HG03175 (cell line): ENCODE results near the gene FKBP2.

ENCODE experiments used
- ATAC-seq: cut with Tn5 transposase; IDR thresholded peaks from one replicate; pipeline ENCODE4 v1.9.1; 2021; ENCODE audit warnings: mild to moderate bottlenecking, moderate library complexity; ENCODE audit not compliant: unreplicated experiment

The FKBP2 gene

DNA sequence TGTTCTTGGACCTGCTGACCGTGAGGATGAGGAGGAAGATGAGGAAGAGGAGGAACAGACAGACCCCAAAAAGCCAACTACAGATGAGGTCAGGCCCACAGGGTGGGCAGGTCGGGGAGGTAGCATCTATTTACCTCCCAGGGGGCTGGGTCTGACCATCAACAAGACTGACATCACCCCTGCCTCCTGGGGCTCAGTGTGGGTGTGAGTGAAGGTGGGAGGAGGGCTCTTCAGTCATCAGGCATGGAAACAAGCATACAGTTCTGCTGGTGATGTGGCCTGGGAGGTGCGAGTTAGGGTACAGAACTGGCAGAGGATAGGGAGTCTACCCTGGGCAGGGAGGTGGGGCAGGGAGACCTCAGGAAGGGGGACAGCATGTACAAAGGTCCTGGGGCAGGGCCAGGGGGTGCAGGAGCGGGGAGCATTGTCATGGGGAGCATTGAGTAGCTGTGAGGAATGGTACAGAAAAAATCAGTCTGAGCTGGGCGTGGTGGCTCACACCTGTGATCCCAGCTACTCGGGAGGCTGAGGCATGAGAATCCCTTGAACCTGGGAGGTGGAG lies 19.3 kb downstream of the FKBP2 start:
- no peak for ATAC-seq

DNA sequence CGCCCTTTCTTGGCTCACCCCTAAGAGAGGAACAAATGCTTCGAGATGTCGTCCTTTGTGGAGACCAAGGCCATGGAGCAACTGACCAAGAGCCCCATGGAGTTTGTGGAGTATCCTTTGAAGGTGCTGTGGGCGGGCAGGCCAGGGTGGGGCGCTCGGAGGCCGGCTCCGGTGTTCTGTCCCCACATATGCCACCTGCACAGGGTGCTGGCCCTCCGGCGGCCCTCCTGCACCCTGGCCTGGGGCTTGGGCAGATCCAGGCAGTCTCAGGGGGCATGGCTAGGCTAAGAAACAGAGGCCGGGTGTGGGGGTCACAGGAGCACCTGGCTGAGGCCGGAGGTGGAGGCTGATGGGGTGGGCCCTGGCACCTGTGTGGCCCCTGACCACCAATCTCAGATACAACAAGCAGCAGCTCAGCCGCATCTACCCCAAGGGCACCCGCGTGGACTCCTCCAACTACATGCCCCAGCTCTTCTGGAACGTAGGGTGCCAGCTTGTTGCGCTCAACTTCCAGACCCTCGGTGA lies 20.7 kb downstream of the FKBP2 start:
- ATAC-seq = no peak

DNA sequence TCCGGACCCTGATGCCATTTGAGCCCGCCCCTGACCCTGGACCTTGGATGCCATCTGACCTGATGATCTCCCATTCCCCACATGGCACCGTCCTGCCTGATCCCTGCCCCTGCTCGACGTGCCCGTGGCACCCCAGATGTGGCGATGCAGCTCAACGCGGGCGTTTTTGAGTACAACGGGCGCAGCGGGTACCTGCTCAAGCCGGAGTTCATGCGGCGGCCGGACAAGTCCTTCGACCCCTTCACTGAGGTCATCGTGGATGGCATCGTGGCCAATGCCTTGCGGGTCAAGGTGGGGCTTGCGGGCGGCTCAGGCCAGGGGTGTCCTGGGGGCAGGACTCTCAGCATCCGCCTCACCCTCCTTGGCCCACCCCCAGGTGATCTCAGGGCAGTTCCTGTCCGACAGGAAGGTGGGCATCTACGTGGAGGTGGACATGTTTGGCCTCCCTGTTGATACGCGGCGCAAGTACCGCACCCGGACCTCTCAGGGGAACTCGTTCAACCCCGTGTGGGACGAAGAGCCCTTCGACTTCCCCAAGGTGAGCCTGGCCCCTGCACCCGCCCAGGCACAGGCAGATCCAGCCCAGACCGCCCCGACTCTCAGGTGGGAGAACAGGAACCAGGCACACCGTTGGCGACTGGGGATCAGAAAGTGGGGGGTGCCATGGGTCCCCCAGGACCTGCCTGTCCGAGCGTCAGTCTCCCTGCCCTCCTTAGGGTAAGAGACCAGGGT lies 21.5 kb downstream of the FKBP2 start:
- no peak for ATAC-seq

DNA sequence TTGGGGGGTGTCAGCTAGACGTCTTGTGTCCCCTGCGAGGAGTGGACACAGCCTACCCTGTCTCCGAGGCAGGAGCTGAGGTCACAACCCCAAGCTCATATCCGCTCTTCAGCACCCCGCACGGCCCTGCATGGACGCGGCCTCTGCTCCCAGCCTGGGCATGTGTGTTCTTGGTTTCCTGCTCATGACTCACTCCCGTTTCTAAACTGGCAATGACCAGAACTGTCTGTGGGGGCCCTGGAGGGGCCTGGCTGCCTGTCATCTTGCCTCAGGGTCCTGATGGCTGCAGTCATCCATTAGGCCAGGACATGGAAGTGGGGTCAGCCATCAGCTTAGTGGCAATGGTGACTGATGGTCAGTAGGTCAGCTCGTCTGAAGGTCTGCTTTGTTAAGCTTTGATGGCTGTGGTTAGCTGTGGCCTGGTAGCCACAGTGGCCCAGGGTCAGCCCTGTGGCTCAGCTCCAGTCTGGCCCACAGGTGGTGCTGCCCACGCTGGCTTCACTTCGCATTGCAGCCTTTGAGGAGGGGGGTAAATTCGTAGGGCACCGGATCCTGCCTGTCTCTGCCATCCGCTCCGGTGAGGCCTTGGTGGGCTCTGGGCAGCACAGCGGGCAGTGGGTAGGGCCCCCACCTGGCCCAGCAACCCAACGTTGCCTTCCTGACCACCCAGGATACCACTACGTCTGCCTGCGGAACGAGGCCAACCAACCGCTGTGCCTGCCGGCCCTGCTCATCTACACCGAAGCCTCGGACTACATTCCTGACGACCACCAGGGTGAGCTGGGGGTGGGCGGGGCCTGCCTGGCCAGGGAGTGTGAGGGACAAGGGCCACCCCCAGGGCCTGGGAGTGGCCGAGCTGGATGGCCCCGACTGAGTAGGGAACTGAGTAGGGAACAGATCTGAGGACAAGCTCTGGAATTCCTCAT lies 22.4 kb downstream of the FKBP2 start:
- ATAC-seq = no peak

DNA sequence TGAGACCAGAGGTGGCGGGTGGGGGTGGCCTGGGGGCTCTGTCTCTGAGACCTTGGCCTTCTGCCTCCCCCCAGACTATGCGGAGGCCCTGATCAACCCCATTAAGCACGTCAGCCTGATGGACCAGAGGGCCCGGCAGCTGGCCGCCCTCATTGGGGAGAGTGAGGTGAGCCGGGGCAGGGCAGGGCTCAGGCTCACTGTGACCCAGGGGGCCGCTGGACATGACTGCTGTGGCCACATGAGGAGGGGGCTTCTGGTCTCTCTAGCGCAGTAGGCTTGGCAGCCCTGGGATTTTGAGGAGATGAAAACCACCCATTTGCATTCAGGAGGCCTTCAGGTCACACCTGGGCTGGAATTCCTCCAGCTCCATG lies 23.0 kb downstream of the FKBP2 start:
- ATAC-seq = no peak

DNA sequence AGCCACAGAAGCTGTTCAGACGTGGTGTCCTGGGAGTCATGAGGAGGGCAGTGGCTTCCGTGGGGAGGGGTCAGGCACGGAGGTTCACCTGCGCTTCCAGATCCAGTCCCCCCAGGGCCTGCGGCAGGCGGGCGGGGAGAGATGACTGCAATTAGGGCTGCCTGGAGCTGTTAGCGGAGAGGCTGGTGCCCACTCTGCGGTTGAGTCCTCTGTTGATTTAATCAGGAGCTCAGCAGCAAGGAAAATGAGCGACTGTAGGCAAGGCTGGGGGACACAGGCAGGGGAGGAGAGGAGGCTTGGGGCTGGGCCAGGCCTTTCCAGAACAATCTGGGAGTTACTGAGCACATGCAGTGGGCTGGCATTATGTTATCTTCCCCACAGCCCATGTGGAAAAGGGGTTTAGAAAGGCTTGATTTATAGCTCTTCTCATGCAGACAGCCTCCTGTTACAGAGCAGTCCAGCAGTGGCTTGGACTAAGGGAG lies 23.5 kb downstream of the FKBP2 start:
- no peak for ATAC-seq

DNA sequence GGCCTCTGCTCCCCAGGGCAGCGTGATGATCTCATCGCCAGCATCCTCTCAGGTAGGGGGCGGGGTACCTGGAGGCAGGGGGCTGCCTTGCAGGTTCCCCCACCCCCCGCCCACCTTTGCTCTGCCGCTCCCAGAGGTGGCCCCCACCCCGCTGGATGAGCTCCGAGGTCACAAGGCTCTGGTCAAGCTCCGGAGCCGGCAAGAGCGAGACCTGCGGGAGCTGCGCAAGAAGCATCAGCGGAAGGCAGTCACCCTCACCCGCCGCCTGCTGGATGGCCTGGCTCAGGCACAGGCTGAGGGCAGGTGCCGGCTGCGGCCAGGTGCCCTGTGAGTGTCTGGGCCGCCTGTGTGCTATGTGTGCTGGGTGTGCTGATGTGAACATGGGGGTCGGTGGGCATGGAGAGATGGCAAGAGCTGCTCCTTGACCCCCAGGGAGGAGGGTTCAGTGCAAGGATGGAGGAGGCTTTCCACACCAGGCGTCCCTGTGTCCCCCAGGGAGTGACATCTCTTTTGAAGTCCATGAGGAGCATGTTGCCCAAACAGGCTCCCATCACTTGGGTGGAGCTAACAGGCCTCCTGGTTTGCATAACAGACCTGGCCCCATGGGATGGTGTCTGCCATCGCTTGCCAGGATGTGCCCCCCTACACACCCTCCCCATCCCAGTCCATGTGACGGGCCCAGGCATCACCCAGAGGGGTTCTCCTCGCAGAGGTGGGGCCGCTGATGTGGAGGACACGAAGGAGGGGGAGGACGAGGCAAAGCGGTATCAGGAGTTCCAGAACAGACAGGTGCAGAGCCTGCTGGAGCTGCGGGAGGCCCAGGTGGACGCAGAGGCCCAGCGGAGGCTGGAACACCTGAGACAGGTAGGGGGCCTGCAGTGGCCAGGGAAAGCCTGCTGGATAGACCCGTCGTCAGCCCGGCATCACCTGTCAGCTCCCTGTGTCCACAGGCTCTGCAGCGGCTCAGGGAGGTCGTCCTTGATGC lies 24.6 kb downstream of the FKBP2 start:
- no peak for ATAC-seq

DNA sequence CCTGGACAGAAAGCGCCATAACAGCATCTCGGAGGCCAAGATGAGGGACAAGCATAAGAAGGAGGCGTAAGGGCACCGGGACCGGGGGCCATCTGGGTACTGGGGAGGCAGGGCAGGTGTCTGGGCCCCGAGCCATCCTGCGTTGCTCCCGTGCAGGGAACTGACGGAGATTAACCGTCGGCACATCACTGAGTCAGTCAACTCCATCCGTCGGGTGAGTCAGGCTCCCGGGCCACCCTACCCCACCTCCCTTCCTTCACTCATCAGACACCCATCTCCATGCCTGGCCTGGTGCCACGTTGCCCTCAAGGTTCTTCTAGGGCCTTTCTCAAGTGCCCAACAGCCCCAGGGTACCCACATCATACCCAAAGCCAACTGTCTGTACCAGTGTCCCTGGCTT lies 25.4 kb downstream of the FKBP2 start:
- ATAC-seq = no peak

DNA sequence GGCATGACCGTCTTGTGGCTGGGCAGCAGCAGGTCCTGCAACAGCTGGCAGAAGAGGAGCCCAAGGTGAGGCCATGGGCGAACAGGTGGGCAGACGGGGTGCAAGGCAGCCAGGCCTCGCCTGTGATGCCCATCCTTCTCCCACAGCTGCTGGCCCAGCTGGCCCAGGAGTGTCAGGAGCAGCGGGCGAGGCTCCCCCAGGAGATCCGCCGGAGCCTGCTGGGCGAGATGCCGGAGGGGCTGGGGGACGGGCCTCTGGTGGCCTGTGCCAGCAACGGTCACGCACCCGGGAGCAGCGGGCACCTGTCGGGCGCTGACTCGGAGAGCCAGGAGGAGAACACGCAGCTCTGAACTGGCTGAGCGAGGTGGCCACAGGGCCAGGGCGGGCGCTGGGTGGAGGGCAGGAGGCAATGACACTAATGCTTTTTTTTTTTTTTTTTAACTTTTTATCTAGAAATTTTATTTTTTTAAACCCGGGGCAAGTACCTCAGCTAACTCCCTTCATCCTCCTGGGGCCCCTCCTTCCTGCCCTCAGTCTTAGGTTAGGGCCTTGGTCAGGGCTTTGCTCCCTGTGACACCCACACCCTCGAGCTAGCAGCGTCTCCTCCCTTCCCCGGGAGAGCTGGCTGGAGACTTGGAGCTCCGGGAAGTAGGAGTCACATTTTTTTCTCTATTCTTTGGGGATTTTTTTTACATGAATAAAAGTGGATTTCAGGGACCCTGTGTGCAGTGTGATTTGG lies 26.5 kb downstream of the FKBP2 start:
- ATAC-seq = no peak

DNA sequence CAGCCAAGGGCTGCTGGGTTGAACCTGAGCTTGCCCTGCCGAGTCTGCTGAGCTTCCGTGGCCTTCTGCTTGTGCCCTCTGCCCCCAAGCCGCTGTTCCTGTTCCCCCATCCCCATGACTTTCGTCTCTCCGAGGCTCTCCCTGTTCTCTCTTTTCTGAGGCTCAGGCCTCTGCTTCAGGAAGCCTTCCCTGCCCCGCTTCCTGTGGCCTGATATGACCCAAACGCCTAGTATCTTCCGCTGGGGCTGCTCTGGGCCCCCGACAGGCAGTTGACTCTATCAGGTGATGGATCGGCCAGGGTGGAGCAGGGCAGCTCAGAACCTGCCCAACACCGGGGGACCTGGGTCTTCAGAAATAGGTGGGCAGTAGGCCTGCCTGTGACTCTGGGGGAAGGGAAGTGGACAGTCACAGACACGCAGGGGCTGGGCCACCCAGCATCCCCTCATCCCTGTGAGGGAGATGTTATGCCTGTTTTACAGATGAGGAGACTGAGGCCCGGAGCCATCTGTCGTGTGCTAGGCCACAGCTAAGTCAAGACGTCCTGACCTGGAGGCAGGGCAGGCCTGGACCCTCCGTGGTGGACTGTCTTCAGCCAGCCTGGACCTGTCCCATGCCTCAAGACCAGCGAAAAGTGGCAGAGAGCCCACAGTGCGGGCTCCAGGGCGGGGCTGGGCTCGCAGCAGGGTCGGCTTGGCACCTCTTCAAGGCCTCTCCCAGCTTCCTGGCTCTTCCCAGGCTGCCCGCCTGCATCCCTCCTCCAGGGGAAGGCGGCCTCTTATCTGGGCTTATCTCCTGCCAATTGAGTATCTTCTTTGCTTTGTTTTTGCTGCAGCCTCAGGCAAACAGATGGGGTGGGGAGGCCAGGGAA lies 27.4 kb downstream of the FKBP2 start:
- ATAC-seq = no peak

DNA sequence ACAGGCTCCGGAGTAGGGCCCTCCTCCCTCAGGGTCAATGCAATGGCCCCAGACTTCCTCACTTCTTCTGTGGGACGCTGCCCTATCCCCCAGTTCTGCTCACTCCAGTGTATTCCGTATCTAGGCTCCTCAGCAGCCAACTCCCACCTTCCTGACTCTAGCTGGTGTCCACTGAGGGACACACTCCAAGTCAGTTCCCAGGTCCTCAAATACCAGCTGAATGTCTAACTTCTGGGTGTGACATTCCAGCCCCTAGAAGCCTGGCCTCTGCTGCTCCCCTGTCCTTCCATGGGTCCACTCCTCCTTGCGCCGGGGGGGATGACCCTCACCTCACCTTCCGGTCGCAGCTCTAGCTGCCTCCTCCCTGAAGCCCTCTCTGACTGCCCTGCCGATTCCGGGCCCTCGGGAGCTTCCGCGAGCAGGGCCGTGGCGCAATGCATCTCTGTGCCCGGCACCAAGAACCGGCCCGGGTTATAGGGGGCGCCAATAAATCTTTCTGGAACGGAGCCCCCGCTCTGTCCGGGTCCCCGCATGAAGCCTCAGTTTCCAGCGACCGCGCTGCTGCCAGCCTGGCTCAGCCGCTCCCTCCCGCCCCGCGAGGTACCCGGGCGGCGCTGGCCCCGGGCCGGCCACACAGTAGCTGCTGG lies 28.1 kb downstream of the FKBP2 start:
- peak; percentile 4 for ATAC-seq

DNA sequence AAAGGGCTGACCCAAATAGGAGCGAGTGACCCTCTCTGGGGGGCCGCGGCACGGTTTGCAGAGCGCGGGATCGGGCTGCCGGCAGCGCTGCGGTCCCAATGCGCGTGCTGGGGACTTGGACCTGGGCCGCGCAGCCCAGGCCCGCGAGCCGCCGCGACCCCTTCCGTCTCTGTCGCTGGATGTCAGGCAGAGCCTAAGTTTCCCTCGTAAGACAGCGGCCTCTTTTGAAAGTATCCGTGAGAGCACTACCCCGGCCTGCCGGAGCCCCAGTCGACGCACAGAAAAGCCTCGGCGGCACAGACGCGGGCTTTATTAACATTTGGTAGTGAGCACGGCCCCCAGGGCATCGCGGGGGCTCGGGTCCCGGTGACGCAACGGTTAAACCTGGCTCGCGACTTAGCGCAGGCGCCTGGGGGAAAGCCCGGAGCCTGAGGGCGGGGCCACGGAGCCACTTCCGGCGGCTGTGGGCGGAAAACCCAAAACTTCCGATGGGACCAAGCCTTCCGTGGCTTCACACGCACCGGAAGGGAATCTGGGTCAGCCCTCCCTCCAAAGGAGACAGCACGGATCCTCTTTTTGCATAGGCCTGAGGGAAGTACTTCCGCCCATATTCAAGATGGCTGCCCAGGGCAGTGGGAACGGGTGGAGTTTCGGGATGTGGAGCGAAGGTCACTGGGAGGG lies 28.8 kb downstream of the FKBP2 start:
- ATAC-seq = peak; percentile 63

DNA sequence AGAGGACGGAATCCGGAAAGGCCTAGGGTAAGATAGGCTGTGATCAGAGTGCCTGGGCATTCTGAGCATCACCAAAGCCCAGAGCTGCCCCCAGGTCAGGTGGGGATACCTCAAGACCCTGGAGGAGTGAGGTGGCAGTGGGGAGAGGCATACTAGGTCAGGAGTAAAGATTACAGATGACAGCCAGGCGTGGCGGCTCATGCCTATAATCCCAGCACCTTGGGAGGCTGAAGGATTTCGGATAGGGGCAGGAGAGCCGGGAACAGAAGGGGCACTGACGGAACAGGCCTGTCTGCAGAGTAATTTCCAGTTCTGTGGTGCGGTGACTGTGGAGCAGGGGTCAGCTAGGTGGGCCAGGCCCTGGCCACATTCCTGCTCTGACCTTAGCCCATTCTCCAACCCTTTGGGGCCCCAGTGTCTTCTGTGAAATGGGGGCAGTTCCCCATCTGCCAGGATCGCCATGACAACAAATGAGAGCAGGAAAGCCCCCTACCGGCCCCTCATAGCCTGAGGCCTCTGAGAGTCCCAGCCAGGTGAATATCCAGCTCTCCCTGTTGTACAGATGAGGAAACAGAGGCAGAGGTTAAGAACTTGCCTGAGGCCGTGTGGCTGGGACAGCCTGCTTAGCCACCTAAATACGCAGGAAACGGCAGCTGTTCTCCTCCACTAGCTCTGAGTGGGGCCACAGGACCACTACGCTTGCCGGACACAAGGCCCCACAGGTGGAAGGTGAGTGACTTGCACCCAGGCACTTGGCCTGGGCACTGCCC lies 34.3 kb downstream of the FKBP2 start:
- ATAC-seq = no peak

DNA sequence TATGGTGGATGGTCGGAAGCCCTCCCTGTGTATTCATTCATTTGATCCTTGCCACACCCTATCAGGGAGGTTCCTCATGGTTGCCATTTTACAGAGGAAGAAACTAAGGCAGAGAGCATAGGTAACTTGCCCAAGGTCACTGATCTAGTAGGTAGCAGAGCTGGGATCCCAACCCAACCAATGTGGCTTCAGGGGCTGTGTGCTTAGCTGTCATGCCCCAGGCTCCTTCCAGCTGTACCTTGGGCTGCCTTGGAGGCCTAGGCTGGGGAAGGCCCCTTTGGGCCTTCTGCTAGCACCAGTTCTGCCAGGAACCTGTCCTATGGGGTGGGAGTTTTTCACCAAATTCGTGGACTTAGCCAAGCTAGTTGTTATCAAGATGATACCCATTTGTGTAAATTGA lies 34.9 kb downstream of the FKBP2 start:
- ATAC-seq = no peak

DNA sequence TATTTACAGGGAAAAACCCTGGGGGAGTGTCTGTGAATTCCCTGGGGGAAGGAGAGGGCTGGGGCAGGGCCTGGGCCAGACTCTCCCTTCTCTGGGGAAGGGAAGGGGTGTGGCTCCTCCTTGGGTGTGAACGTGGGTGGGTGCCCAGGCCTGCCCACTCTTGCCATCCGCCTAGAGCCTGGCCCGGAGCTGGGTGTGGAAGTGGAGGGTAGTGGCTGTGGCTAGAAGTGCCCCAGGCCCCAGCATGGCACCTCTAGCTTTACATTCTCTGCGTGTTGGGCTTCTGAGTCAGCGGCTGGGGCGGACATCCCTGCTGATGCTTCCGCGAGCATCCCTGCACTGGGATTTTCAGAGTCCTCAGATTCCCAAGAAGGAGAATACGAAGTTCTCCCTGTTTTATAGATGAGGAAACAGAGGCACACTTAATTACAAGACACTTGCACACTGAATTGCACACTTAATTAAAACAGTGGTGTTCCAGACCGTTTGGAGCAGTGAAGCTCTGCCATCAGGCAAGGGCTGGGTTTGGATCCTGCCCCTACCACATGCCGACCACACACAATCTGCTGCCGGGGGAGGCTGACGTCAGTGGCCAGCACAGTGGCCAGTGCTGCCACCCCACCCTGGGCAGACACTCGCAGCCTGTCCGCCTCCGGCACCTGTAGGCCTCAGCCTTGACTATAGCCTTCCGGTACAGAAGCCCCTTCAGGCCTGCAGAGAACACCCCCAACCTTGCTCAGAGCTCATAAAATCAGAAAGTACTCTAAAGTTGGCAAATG lies 35.9 kb downstream of the FKBP2 start:
- no peak for ATAC-seq

DNA sequence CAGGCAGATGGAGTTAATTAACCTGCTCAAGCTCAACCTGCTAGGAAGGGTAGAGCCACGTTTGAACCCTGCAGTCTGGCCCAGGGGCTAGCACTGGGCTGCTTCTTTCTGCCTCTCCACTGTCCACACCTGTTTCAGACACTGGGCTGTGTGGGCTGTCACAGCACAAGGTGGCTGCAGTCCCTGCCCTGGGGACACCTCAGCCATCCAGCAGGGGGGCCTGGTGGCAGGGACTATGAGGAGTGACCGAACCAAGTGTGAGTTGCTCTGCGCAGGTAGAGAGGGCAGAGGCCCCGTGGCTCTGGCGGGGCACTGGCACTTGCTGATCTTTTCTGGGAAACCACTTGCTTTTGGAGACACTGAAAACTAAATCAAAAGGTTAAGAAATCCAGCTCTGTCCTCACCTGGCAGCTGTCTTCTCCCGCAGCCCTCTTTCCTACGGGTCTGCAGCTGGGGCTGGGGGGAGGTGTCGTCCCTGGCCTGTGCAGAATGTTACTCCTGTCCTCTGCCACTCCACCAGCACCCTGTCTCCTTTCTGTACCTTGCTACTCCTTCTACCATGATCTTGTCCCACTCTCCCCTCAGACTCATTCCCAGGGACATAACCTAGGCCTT lies 37.8 kb downstream of the FKBP2 start:
- no peak for ATAC-seq
